Skeletal muscle satellite cell (primary cell): Measurements from ENCODE around the gene CEMIP.
"Not testable (repeated sequence)": the region's sequence is repeated elsewhere in the genome, so short reads cannot be mapped to it uniquely, and the experiment has no call there.

Experiments
- H3K27me3 ChIP-seq: 2 replicates; pipeline ENCODE4 v1.7.0; 2013; ENCODE audit warnings: low read length; ENCODE audit not compliant: control insufficient read depth, insufficient read depth
- H3K36me3 ChIP-seq: 2 replicates; pipeline ENCODE4 v1.7.0; 2013; ENCODE audit warnings: mild to moderate bottlenecking, control low read depth, low read length; ENCODE audit not compliant: insufficient read depth
- H3K4me1 ChIP-seq: 2 replicates; pipeline ENCODE4 v1.7.0; 2013; ENCODE audit warnings: low read length; ENCODE audit not compliant: control insufficient read depth, insufficient read depth
- H3K4me2 ChIP-seq: 2 replicates; pipeline ENCODE4 v1.7.0; 2013; ENCODE audit warnings: mild to moderate bottlenecking, low read length
- H3K4me3 ChIP-seq: 2 replicates; pipeline ENCODE4 v1.7.0; 2013; ENCODE audit warnings: low read length
- H3K9ac ChIP-seq: 2 replicates; pipeline ENCODE4 v1.7.0; 2013; ENCODE audit warnings: mild to moderate bottlenecking, low read depth, low read length, moderate library complexity
- H3K9me3 ChIP-seq: replicated peaks from 2 replicates; pipeline ENCODE4 v1.7.0; 2013; ENCODE audit warnings: mild to moderate bottlenecking, control low read depth, low read length

CEMIP gene

DNA sequence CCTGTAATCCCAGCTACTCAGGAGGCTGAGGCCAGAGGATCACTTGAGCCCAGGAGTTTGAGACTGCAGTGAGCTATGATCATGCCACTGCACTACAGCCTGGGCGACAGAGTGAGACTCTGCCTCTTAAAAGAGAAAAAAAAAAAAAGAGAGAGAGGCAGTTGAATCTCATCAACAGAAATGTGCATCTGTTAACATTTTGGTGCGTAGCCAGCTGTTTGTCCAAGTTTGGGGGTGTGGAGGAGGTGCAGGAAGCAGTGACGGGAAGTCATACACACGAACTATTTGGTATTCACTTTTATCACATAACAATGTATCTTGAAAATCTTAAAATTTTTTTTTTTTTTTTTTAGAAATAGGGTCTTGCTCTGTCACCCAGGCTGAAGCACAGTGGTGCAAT is 18.2 kb upstream of the CEMIP start:
- Histone ChIP-seq H3K9ac (no peak overlapping the region), H3K4me1 (no peaks in the 10 kb centered on the region), H3K4me3 (no peak overlapping the region), H3K9me3 (no peaks in the 10 kb centered on the region), H3K27me3 (no peaks in the 10 kb centered on the region), H3K36me3 (peaks cover under 1% of the 10 kb centered on the region), H3K4me2 (no peak overlapping the region)

DNA sequence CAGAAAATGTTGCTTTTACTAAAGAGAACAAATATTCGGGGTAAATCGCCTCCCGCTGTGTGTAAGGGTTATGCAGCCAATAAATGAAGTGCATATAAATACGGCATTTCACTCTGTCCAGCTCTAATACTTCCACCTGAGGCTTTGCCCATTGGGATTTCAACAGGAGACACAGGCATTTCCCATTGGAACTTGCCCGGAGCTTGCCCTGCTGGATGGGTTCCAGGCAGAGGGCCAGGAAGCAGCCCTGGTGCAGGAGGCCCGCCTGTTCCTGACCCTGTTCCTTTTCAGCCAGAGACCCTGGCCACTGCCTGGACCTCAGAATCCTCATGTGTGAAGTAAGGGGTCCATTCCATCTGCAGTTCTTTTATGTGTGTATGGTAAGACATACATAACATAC is 17.4 kb upstream of the CEMIP start:
- Histone ChIP-seq H3K9me3 (no peaks in the 10 kb centered on the region), H3K4me1 (no peaks in the 10 kb centered on the region), H3K36me3 (no peaks in the 10 kb centered on the region), H3K27me3 (no peaks in the 10 kb centered on the region), H3K9ac (no peak overlapping the region), H3K4me2 (no peak overlapping the region), H3K4me3 (no peak overlapping the region)

DNA sequence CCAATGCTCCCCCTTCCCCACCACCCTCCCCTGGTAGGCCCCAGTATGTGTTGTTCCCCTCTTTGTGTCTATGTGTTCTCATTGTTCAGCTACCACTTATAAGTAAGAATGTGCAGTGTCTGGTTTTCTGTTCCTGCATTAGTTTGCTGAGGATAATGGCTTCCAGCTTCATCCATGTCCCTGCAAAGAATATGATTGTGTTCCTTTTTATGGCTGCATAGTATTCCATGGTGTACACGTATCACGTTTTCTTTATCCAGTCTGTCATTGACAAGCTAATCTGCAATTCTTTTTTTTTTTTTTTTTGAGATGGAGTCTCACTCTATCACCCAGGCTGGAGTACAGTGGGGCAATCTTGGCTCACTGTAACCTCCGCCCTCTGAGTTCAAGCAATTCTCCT is 15.9 kb upstream of the CEMIP start:
- not testable (repeated sequence) for H3K4me3 ChIP-seq, H3K36me3 ChIP-seq, H3K9me3 ChIP-seq, H3K4me1 ChIP-seq, H3K9ac ChIP-seq, H3K27me3 ChIP-seq, H3K4me2 ChIP-seq

DNA sequence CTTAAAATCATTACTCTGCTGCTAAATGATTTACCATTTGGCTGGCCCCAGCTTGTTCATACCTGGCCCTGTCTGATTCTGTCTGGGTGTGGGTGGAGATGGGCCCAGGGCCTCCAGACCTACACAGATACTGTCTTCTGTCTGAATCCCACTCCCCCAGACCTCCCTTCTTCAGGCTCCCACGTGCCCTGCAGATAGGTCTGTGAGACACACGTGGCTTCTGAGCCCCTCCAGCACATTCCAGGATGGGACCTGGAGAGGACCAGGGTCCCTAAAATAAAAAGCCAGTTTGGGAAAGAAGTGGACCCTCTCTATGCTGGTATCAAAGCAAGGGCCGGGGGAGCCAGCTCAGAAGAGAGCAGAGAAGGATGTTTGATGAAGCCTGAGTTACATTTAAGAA is 14.6 kb upstream of the CEMIP start:
- Histone ChIP-seq H3K9me3 (no peaks in the 10 kb centered on the region), H3K9ac (no peak overlapping the region), H3K4me1 (no peaks in the 10 kb centered on the region), H3K27me3 (no peaks in the 10 kb centered on the region), H3K4me3 (no peak overlapping the region), H3K4me2 (no peak overlapping the region), H3K36me3 (no peaks in the 10 kb centered on the region)

DNA sequence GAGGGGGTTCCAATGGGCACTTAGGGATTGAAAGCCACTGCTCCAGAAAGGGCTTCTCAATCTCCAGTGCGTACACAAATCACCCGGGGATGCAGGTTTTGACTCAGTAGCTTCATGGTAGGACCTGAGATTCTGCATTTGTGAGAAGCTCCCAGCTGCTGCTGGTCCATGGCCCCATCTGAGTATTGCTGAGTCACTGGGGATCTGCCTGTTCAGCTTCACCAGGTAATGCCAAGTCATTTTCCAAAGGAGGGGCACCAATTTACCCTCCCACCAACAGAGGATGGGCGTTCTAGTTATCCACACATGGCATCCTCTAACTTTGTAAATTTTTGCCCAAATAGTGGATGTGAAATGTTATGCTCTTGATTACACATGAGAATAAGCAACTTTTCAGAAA is 12.9 kb upstream of the CEMIP start:
- Histone ChIP-seq H3K27me3 (no peaks in the 10 kb centered on the region), H3K36me3 (no peaks in the 10 kb centered on the region), H3K4me3 (no peak overlapping the region), H3K9ac (no peak overlapping the region), H3K9me3 (no peaks in the 10 kb centered on the region), H3K4me1 (no peaks in the 10 kb centered on the region), H3K4me2 (no peak overlapping the region)

DNA sequence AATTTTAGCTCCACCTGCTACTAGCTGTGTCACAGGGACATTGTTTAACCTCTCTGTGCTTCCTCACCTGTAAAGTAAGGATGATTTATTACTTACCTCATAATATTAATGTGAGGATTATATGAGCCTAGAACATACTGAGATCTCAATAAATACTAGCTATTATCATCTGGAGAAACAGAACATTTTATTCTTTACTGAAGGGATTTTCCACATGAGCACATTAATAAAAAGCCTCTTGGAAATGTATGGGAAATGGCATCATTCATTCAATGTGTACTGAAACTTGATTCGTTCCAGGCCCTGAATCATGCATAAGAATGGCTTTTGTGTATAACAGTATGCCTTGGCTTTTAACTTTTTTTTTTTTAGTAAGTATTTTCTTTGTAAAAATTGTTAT is 11.0 kb upstream of the CEMIP start:
- Histone ChIP-seq H3K36me3 (no peaks in the 10 kb centered on the region), H3K4me2 (no peak overlapping the region), H3K27me3 (no peaks in the 10 kb centered on the region), H3K9me3 (no peaks in the 10 kb centered on the region), H3K4me3 (no peak overlapping the region), H3K4me1 (no peaks in the 10 kb centered on the region), H3K9ac (no peak overlapping the region)

DNA sequence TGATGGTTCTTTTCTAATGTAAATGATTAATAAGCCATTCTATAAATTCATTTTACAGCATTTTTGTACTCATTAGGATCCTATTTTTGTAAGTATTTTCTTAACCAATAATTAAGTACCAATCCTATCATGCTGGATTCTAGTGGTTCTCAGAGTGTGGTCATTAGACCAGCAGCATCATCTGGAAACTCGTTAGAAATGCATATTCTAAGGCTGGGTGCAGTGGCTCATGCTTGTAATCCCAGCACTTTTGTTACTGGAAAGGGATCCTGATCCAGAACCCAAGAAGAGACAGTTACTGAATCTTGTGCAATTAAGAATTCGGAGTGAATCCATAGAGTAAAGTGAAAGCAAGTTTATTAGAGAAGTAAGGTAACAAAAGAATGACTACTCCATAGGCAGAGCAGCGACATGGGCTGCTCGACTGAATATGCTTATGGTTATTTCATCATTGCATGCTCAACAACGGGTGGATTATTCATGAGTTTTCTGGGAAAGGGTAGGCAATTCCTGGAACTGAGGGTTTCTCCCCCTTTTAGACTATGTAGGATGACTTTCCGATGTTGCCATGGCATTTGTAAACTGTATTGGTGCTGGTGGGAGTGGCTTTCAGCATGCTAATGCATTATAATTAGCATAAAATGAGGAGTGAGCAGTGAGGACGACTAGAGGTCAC is 9.9 kb upstream of the CEMIP start:
- Histone ChIP-seq H3K4me1 (no peaks in the 10 kb centered on the region), H3K27me3 (no peaks in the 10 kb centered on the region), H3K36me3 (no peaks in the 10 kb centered on the region), H3K9ac (no peak overlapping the region), H3K4me3 (no peak overlapping the region), H3K4me2 (no peak overlapping the region), H3K9me3 (no peaks in the 10 kb centered on the region)

DNA sequence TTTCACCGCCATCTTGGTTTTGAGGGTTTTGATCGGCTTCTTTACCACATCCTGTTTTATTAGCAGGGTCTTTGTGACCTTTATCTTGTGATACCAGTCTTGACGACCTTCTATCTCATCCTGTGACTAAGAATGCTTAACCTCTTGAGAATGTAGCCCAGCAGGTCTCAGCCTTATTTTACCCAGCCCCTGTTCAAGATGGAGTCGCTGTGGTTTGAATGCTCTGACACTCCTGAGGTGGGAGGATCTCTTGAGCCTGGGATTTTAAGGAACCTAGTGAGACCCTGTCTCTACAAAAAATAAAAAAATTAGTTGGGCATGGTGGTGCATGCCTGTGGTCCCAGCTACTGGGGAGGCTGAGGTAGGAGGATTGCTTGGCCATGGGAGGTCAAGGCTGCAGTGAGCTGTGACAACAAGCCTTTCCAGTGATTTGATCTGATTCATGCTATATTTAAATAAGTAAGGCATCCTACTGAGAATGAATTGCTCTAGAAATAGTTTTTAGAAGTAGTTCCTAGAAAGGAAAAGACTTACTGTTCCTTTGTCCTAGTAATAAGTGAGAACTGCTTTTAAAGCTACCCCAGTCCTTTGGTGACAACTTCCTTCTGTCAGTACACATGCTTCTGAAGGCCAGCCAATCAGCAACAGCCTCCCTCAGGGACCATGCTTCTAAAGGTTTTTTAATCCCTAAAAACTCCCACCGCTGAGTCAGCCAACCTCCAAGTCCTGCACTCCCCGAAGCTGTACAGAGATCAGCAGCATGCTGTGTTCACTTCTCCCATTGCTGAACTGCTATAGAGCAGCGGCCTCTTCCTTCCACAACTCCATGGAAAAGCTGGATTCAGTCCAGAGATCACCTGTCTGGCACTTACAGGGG is 9.1 kb upstream of the CEMIP start:
- Histone ChIP-seq H3K9ac (no peak overlapping the region), H3K4me1 (no peaks in the 10 kb centered on the region), H3K4me3 (no peak overlapping the region), H3K36me3 (no peaks in the 10 kb centered on the region), H3K9me3 (no peaks in the 10 kb centered on the region), H3K4me2 (no peak overlapping the region), H3K27me3 (no peaks in the 10 kb centered on the region)

DNA sequence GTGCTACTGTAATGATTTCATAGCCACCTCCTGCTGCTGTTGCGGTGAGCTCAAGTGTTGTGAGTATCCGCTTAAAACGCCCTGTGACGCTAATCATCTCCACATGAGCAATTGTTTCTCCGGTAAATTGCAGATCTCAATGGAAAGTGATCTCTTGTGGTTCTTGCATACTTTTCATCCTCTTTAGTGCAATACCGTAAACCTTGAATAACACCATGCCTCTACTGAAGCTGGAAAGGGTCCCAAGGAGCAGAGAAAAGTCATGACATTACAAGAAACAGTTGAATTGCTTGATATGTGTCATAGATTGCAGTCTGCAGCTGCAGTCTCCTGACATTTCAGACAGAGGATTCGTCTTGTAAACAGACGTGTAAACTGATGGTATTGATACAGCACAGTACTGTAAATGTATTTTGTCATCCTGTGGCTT is 6.0 kb upstream of the CEMIP start:
- peaks cover 6% of the 10 kb centered on the region for H3K4me1 ChIP-seq
- no peaks in the 10 kb centered on the region for H3K9me3 ChIP-seq
- H3K9ac ChIP-seq = no peak overlapping the region
- H3K4me2 ChIP-seq = no peak overlapping the region
- H3K27me3 ChIP-seq = no peaks in the 10 kb centered on the region
- no peak overlapping the region for H3K4me3 ChIP-seq
- H3K36me3 ChIP-seq = no peaks in the 10 kb centered on the region

DNA sequence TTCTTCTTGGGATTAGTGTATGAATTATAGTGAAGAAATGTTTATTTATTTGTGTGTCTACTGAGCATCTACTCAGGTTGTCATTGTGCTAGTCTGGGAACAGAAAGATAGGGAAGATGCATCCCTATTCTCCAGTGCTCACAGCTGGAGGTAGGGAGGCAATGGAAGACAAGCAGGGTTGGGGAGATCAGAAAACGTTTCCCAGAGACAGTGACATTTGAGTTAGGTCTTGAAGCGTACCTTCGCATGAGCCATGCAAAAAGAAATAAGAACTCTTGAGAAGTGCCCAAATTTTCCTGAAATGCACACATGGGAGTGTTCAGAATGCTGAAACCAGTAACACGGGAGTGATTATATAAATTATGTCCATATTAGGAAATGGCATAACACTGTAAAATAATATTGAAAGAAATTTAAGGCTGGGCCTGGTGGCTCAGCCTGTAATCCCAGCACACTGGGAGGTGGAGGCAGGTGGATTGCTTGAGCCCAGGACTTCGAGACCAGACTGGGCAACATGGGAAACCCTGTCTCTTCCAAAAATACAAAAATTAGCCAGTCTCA is 5.3 kb upstream of the CEMIP start:
- Histone ChIP-seq H3K4me3 (no peak overlapping the region), H3K36me3 (no peaks in the 10 kb centered on the region)

DNA sequence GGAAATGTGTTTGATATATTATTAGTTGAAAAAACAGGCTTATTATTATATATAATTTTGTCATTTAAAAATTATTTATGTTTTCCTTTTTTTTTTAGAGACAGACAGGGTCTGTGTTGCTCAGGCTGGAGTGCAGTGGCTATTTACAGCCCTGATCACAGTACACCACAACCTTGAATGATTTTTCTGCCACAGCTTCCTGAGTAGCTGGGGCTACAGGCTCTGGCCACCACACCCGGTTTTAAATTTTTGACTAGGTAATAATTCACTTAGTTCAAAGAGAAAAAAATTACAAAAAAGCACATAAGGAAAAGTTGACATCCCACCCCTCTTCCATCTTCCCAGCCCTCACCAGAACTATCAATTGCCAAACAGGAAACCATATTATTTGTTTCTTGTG is 4.7 kb upstream of the CEMIP start:
- H3K9ac ChIP-seq = no peak overlapping the region
- no peaks in the 10 kb centered on the region for H3K9me3 ChIP-seq
- H3K4me2 ChIP-seq = no peak overlapping the region
- no peaks in the 10 kb centered on the region for H3K36me3 ChIP-seq
- no peak overlapping the region for H3K4me3 ChIP-seq
- peaks cover 7% of the 10 kb centered on the region for H3K4me1 ChIP-seq
- H3K27me3 ChIP-seq = peaks cover 4% of the 10 kb centered on the region

More for the DNA sequence above, 5.3 kb upstream of the CEMIP start:
- no peak overlapping the region for H3K9ac ChIP-seq
- H3K9me3 ChIP-seq = no peaks in the 10 kb centered on the region
- H3K27me3 ChIP-seq = peaks cover 3% of the 10 kb centered on the region
- peaks cover 6% of the 10 kb centered on the region for H3K4me1 ChIP-seq
- no peak overlapping the region for H3K4me2 ChIP-seq
